ENCODE data around the gene SHMT1.

DNA sequence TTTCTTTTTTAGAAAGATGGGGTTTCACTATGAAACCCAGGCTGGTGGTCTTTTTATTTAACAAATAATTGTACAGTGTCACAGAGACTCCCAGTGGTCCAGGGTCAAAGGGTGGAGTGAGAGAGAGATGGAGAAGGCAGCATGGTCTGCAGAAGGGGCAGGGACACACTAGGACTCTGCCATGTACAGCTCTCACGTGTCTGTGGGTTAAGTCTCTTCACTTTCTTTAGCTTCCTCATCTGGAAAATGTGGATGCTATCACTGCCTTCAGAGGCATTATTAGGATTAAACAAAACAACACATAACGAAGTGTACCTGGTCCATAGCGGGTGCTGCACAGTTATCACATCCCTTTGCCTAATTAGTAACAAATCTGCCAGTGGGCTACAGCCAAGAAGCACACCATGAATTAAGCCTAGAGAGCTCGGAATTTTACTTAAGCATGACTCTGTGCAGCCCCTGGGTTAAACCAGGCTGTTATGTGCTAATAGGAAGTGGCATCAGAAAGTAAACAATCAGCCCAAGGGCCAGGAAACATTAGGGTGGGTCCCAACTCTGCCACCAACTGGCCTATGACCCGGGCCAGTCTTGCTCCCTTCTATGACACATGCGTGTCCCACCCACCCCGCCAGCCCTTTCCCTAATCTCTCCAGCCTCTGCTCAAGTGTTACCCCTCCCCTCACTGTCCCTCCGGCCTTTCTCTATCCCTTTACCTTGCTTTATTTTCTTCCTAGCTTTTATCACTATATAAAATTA lies 62.4 kb downstream of the SHMT1 start:
- TF ChIP-seq TARDBP (IDR thresholded peaks at IDR 0.05) (no peak), SP1 (IDR thresholded peaks at IDR 0.05) (no peak), HDGF (IDR thresholded peaks at IDR 0.05; ENCODE audit: borderline replicate concordance) (no peak), FOXM1 (IDR thresholded peaks at IDR 0.05; ENCODE audit: borderline replicate concordance) (no peak), FOXK2 (IDR thresholded peaks at IDR 0.05) (no peak), CTBP1 (IDR thresholded peaks at IDR 0.05; ENCODE audit: borderline replicate concordance) (no peak), NFRKB (IDR thresholded peaks at IDR 0.05) (no peak)

Measured in HEK293T (cell line).